Anterior cingulate cortex (tissue), 58 donors: ENCODE data around the gene RSPH3.
"Not testable (repeated sequence)": the region's sequence is repeated elsewhere in the genome, so short reads cannot be mapped to it uniquely, and the experiment has no call there.

Experiments
- DNase-seq, 58 donors: peaks; one replicate each; lab custom pipeline; 2025; lab: John Stamatoyannopoulos, UW

The RSPH3 gene

DNA sequence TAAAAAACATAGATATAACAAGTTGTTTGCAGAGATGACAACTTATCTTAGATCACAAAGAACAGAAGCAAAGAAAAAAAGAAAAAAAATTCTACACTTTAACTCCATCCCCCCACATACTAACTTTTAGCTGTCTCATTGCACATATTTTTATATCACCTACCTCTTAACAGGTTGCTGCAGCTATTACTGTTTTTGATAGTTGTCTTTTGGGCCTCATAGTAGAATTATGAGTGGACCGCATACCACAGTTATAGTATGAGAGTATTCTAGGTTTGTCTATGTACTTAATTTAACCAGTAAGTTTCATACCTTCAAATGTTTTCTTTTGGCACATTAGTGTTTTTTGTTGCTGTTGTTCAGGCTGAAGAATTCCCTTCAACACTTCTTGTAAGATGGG, 12.3 kb downstream of the RSPH3 start:
- DNase-seq, result no peak

DNA sequence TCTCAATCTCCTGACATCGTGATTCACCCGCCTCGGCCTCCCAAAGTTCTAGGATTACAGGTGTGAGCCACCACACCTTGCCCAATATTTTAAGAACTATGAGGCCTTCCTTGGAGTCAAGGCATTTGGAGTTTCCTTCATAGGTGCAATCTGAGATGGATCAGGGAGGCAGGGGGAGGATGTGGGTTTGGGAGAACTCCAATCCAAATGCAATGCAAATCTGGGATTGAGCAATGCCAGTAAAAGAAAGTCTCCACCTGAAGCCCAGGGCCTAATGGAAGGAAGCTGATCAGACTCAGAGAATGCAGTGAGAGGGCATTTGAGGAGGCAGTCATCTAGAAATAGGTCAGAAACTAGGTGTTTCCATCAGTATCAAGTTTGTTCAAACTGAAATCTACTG, 21.2 kb downstream of the RSPH3 start:
- DNase-seq, result no peak

DNA sequence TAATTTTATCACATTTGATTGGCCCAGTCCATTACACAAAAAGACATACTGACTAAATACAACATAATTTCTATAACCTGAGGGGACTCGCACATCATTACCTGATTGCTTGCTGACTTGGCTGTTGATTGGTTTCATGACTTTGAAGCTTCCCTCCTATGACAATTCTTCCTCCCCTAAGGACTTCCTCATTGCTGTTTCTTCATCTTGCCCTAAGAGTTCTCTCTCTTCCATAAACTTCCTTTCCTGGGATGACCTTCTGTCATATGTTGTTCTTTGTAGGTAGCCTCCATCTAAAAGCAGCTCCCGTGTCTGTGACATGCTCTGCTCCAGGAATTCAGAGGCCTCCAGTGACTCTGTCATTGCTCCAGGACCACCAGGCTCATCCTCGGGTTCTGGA, 22.6 kb downstream of the RSPH3 start:
- no peak for DNase-seq

DNA sequence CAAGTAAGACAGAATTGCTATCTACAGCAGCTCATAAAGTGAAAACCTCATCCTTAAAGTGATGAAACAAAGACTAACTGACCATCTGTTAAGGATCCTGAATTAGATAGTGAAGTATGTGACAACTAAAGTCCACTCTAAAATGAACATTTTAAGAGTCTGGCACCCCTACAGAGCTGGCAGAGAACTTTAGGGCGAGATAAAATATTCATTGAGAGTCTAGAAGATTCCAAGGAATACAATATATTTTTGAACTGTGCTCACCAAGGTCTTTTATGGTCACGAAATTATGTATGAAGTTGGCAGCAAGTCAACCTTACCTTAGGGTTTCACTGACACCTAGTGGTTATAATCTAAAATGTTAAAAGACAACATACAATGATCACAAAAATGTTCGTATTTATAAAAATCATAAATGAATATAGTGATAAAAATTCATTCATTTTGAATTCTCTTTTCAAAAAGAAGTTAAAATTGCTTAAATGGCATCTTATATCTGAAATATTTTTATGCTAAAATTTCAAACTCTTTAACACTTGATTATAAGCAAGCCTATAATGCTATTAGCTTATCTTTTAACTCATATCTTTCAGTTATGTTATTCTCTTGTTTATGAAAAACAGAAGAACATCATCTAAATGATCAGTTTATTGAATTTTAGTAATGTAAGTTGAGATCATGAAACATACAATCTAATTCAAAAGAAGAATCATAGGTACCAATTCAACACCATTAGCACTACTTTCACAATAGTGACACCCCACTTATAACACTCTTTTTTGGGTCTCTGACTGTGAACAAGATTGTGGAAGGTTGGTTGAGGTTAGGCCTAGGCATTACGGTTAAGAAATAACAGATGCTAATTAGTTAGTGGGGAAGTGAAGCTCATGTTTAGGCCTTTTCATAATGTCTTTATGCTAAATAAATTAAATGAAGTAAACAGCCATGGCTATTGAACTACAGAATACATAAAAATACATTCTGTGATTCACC, 27.5 kb downstream of the RSPH3 start:
- DNase-seq, result peak in 1 of 58 donors; percentile 34

DNA sequence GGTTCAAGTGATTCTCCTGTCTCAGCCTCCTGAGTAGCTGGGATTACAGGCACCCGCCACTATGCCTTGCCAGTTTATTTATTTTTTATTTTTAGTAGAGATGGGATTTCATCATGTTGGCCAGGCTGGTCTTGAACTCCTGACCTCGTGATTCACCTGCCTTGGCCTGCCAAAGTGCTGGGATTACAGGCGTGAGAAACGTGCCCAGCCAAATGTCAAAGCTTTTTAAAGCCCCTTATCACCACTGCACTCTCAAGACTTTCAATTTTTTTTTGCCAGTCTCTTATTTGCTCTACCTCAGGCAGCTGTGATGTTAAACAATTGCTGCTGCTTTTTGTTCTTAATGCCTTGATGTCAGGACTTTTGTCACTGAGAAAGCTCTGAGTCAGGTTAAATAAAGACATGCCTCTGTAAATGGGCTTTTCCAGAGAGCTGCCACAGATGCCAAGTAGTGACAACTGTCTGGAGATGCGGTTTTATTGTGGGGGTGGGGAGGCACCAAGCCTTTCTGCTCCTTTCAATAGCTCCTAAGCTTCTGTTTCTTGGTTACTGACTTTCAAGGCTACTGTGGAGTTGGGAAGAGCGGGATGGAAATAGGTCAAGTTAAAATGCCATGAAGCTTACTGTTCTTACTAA, 29.2 kb downstream of the RSPH3 start:
- peak in 1 of 58 donors; percentile 7 for DNase-seq

DNA sequence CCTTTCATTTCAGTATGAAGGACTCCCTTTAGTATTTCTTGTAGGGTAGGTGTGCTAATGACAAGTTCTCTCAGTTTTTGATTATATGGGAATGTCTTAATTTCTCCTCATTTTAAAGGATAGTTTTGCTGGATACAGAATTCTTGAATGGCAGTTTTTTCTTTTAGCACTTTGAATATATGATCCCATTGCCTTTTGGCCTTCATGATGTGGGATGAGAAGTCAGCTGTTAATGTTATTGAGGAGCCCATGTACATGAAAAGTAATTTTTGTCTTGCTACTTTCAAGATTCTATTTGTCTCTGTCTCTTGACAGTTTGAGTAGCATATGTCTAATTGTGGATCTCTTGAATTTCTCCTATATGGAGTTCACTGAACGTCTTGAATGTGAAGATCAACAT, 30.9 kb downstream of the RSPH3 start:
- DNase-seq, result no peak

DNA sequence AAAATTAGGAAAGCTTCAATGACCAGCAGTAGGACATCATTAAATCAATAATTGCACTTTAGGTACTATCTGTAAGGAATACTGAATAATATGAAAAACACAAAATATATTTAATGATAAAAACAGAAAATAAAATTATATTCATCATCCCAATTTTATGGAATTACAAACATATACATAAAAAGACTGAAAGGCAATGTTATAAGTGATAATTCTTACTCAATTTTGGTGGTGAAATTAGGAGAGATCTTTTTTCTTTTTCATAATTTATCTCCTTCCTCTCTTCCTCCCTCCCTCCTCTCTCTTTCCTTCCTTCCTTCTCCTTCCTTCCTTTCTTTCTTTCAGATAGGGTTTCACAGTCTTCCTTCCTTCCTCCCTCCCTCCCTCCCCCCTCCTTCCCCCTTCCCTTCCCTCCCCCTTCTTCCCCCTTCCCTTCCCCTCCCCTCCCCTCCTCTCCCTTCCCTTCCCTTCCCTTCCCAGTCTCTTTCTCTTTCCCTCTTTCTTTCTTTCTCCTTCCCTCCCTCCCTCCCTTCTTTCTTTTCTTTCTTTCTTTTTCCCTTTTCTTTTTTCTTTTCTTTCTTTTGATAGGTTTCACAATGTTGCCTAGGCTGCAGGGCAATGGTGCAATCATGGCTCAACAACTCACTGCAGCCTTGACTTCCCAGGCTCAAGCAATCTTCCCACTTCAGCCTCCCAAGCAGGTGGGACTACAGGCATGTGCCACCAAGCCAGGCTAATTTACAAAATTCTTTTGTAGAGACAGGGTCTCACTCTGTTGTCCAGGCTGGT, 36.8 kb downstream of the RSPH3 start:
- no peak for DNase-seq

DNA sequence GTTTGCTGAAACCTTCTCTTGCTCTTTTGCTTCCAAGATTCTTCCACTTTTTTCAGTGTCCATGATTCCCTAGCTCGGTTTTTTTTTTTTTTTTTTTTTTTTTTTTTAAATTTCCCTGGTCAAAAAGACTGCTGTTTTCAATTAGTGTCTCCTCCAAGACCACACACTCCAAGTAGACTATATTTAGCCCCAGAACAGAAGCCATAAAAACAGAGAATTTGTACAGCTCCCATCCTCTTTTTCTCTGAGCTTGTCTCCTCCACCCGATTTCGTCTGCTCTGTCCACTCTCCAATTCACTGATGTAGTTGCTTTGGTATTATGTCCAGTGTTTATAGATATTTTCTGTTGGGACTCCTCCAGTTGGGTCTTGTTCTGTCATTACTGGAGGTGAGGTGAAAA, 37.6 kb downstream of the RSPH3 start:
- no peak for DNase-seq

DNA sequence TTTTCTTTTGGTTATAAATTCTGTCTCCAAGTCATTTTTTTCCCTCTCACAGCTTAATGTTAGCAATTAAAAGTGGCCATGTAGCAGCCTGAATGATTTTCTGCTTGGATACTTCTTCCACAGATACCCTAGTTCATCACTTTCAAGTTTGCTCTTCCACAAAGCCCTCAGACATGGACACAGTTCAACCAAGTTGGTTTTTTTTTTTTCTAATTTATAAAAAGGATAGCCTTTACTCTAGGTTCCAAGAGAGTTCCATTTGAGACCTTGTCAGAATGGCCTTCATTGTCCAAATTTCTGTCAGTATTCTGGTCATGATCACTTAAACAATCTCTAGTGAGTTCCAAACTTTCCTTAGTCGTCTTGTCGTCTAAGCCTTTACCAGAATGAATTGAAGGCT, 40.0 kb downstream of the RSPH3 start:
- DNase-seq, result peak in 3 of 58 donors; percentile 37 to 55 (median 37)

DNA sequence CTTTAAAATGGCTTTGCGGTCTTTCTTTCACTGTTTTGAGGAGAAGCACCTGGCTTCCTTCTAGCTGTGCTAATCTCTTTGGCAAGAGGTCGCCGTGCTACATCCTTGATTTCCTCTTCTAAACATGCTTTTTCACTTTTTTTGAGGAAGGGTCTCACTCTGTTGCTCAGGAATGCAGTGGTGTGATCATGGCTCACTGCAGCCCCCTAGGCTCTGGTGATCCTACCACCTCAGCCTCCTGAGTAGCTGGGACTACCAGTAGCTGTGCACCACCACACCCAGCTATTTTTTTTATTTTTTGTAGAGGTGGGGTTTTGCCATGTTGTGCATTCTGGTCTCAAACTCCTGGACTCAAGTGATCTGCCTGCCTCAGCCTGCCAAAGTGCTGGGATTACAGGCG, 40.5 kb downstream of the RSPH3 start:
- peak in 4 of 58 donors; percentile 7 to 39 (median 10) for DNase-seq

DNA sequence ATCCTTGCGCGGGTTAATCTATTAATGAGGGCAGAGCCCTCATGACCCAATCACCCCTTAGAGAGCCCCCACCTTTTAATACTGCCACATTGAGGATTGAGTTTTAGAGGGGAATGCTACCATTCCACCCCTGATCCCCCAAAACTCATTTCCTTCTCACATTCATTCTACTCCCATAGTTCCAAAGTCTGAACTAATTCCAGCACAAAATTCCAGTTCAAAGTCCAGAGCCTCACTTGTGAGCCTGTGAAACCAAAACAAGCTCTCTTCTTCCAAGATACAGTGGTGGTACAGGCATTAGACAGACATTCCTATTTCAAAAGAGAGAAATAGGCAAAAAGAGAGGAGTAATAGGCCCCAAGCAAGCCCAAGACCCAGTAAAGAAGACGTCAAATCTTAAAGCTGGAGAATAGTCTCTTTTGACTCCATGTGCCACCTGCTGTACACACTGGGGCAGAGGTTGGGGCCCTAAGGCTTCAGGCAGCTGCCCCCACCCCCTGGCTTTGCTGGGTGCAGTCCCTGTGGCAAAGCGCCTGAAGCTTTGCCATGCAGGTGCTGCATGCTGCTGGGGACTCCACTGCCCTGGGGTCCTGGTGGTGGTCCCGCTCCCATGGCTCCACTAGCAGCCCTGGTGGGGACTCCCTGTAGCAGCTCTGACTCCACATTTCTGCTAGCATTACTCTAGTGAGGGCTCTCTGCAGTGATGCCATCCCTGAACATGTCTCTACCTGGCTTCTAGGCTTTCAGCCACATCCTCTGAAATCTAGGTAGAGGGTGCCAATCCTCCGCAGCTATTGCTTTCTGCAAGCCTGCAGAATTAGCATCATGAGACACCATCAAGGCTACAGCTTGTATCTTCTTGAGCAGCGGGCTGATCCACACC, 41.3 kb downstream of the RSPH3 start:
- no peak for DNase-seq

DNA sequence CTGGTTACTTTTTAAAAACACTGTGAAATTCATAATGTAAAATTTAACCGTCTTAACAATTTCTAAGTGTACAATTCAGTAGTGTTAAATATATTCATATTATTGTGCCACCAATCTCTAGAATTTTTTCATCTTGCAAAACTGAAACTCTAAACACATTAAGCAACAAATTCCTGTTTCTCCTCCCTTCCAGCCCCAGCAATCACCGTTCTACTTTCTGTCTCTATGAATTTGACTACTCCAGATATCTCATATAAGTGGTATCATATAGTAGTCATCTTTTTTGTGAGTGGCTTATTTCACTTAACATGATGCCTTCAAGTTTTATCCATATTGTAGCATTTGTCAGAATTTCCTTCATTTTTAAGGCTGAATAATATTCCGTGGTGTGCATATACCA, 44.7 kb downstream of the RSPH3 start:
- no peak for DNase-seq

DNA sequence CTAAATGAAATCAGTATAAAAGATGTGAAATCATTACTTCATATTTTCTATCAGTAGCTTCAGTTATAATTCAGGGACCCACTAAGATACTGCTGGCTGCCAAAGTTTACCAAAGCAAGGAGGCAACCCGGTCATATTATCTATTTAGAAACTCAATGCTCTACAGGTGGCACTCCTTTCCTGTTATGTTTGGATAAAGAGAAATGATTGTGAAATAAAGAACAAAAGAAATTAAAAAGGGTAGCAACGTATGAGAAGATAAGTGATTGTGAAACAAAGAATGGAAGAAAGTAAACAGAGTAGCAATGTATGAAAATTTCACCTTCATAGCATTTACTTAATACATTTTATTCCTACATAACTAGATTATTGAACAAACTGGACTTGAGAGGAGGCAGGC, 45.2 kb downstream of the RSPH3 start:
- DNase-seq, result no peak

DNA sequence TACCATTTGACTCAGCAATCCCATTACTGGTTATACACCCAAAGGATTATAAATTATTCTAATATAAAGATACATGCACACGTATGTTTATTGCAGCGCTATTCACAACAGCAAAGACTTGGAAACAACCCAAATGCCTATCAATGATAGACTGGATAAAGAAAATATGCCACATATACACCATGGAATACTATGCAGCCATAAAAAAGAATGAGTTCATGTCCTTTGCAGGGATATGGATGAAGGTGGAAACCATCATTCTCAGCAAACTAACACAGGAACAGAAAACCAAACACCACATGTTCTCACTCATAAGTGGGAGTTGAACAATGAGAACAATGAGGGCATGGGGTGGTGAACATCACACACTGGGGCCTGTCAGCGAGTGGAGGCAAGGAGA, 48.0 kb downstream of the RSPH3 start:
- not testable (repeated sequence) for DNase-seq

DNA sequence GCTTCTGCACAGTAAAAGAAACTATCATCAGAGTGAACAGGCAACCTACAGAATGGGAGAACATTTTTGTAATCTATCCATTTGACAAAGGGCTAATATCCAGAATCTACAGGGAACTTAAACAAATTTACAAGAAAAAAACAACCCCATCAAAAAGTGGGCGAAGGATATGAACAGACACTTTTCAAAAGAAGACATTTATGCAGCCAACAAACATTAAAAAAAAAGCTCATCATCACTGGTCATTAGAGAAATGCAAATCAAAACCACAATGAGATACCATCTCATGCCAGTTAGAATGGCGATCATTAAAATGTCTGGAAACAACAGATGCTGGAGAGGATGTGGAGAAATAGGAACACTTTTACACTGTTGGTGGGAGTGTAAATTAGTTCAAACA, 48.4 kb downstream of the RSPH3 start:
- not testable (repeated sequence) for DNase-seq

DNA sequence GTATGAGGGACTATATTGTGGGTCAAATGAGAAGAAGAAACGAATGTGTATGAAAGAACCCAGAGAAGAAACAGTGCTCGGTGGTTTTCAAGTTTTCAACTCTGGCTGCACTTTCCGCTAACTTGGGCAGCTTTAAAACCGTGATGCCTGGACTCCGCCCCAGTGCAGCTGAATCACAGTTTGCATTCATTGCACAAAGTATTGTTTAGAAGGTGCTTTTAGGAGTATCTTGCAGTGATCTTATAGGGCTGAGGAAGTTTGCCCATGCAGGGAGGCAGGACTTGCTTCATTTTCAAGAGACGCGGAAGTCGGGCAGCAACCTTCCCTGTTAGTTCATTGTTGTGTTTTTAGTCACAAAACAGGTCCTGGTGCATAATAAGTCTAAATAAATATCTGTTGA, 52.7 kb downstream of the RSPH3 start:
- DNase-seq, result no peak

DNA sequence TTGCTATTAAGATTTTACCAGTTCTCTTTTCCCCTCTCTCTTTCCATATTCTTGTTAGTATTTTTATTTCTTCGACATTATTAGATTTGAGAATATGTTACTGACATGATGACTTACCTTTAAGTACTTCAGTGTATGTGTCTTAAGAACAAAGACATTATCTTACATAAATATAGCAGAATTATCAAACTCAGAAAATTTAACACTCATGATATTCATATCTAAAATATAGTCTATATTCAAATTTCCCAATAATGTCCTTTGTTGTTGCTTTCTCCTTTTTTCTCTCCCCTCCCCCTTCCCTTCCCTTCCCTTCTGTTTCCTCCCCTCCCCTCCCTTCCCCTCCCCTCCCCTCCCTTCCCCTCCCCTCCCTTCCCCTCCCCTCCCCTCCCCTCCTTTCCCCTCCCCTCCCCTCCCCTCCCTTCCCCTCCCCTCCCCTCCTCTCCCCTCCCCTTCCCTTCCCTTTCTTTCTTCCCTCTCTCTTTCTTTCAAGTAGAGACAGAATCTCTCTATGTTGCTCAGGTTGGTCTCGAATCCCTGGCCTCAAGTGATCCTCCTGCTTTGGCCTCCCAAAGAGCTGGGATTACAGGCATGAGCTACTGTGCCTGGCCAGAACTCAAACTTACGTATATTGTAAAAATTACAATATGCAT, 56.5 kb downstream of the RSPH3 start:
- DNase-seq, result no peak

DNA sequence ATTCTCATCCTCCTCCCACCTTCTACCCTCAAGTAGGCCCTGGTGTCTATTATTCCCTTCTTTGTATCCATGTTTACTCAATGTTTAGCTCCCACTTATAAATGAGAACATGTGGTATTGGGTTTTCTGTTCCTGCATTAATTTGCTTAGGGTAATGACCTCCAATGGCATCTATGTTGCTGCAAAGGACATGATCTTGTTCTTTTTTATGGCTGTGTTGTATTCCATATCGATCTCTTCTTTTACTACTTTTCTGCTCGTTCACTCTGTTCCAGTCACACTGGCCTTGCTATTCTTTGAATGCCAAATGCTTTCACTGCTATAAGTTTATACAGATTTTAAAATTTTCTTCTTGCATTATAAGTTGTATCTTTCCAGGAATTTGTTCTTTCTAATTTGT, 57.7 kb downstream of the RSPH3 start:
- DNase-seq, result no peak

DNA sequence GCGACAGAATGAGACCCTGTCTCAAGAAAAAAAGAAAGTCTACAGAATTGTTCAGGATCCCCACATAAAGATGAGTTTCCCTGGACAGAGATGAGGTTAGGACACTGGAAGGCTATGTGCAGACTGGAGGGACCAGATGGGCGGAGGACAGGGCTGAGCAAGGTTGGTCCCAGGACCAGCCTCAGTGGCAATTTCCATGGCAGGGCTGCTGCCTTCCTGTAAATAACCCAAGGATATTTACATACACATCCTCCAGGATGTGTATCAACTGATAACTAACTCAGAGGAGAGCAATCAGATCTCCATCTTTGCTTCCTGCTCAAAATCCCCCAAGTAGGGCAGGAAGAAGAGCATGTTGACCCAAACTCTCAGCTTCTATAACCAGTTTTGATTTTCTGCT, 58.8 kb downstream of the RSPH3 start:
- DNase-seq, result no peak
